ENCODE results near the gene ACTL7B.

ACTL7B gene

DNA sequence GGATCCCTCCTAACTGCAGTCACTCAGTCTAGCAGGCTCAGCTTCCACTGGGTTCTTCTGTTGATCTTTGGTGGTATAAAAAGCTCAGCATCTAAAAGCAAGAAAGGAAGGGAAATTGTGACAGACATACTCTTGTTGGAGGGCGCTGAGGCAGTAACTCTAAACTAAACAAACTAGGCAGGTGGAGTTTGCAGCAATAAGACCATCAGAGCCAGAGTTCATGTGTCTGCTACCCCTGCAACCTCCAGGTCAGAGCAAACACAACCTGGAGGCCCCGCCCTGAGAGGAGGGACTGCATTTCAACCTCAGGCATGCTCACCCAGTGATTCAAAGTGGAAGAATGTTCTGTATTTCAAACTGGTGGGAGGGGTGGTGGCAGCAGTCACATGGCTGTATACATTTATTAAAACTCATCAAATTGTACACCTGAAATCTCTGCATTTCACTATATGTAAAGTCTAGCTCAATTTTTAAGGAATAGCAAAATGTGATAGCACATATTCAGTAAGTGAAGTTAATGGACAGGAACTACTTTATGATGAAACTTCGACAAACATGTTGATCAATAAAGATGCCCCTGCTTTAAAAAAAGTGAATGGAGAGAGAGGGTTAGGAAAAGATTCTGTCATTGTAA is 13.4 kb upstream of the ACTL7B start:
- no peak overlapping the region for H3K9ac ChIP-seq
- no peaks in the 10 kb centered on the region for H3K4me1 ChIP-seq
- H3K79me2 ChIP-seq: no peaks in the 10 kb centered on the region
- H2AFZ ChIP-seq: no peak overlapping the region
- no peaks in the 10 kb centered on the region for H3K9me3 ChIP-seq (ENCODE audit: control insufficient read depth, low read length)
- no peaks in the 10 kb centered on the region for H3K36me3 ChIP-seq (ENCODE audit: control insufficient read depth, insufficient read depth, low read length)
- H3K27ac ChIP-seq: no peak overlapping the region
- H3K4me2 ChIP-seq (ENCODE audit: low read length): no peak overlapping the region
- no peaks in the 10 kb centered on the region for H3K27me3 ChIP-seq (ENCODE audit: control insufficient read depth, insufficient read depth, low read length)
- TF ChIP-seq, protein P1, sequence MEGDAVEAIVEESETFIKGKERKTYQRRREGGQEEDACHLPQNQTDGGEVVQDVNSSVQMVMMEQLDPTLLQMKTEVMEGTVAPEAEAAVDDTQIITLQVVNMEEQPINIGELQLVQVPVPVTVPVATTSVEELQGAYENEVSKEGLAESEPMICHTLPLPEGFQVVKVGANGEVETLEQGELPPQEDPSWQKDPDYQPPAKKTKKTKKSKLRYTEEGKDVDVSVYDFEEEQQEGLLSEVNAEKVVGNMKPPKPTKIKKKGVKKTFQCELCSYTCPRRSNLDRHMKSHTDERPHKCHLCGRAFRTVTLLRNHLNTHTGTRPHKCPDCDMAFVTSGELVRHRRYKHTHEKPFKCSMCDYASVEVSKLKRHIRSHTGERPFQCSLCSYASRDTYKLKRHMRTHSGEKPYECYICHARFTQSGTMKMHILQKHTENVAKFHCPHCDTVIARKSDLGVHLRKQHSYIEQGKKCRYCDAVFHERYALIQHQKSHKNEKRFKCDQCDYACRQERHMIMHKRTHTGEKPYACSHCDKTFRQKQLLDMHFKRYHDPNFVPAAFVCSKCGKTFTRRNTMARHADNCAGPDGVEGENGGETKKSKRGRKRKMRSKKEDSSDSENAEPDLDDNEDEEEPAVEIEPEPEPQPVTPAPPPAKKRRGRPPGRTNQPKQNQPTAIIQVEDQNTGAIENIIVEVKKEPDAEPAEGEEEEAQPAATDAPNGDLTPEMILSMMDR (IDR thresholded peaks at IDR 0.05): no peak
- H3K4me3 ChIP-seq (ENCODE audit: low read depth, low read length): no peak overlapping the region

DNA sequence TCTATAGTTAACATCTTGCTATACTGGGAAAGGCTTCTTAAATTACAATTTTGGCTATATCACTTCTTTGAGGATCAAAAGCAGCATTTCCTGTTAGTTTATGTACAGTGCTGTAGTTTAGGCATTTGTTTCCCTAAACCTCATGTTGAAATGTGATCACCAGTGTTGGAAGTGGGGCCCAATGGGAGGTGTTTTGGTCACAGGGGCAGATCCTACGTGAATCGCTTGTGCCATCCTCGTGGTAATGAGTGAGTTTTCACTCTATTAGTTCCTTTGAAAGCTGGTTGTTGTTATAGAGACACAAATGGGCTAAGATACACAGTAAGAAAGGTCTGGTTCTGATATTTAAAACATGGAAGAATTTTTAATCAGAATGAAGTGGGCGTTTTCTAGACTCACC is 12.0 kb upstream of the ACTL7B start:
- no peak overlapping the region for H3K9ac ChIP-seq
- H3K4me3 ChIP-seq (ENCODE audit: low read depth, low read length): no peak overlapping the region
- no peaks in the 10 kb centered on the region for H3K9me3 ChIP-seq (ENCODE audit: control insufficient read depth, low read length)
- H3K4me1 ChIP-seq: no peaks in the 10 kb centered on the region
- H2AFZ ChIP-seq: no peak overlapping the region
- H3K27me3 ChIP-seq (ENCODE audit: control insufficient read depth, insufficient read depth, low read length): no peaks in the 10 kb centered on the region
- TF ChIP-seq, protein P1 (IDR thresholded peaks at IDR 0.05): no peak
- no peaks in the 10 kb centered on the region for H3K79me2 ChIP-seq
- no peak overlapping the region for H3K27ac ChIP-seq
- H3K36me3 ChIP-seq (ENCODE audit: control insufficient read depth, insufficient read depth, low read length): no peaks in the 10 kb centered on the region
- no peak overlapping the region for H3K4me2 ChIP-seq (ENCODE audit: low read length)

DNA sequence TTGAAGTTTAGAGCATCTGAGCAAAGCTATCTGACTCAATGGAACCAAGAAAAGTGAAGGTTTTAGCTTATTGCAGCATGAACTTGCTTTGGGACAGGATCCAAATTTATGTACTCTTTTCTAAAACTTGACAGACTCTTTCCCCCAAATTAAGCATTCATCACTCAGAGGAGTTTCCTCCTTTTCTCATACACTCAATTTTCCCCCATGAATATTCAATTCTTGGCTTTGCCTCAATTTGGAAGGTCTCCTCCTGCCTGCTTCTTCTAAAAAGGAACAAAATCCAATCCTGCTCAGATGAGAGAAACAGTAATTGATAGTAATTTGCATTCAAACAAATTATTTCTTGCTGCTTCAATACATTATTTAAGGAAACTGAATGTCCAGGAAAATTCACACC is 11.3 kb upstream of the ACTL7B start:
- Histone ChIP-seq H3K4me1 (no peaks in the 10 kb centered on the region), H3K4me3 (ENCODE audit: low read depth, low read length) (no peak overlapping the region), H3K9ac (no peak overlapping the region), H2AFZ (no peak overlapping the region), H3K27me3 (ENCODE audit: control insufficient read depth, insufficient read depth, low read length) (no peaks in the 10 kb centered on the region), H3K79me2 (no peaks in the 10 kb centered on the region), H3K27ac (no peak overlapping the region), H3K36me3 (ENCODE audit: control insufficient read depth, insufficient read depth, low read length) (no peaks in the 10 kb centered on the region), H3K9me3 (ENCODE audit: control insufficient read depth, low read length) (no peaks in the 10 kb centered on the region), H3K4me2 (ENCODE audit: low read length) (no peak overlapping the region)
- TF ChIP-seq, protein P1 (IDR thresholded peaks at IDR 0.05): no peak

DNA sequence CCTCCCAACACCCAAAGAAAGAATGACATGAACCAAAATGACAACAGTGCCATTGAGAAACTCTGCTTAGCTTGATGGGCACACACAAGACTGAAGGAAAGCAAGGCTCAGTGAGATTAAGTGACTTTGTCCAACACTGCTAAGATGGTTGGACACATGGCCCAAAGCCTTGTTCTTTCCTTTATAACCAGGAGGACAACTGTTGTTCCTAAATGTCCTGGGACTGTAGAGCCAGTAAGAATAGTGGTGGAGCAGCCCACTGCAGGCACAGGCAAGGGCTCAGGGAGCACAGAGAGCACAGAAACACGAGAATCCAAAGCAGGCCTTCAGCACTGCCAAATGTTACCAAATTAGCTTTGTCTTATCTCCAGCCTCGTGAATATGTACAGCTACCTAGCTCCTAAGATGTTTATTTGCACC is 10.2 kb upstream of the ACTL7B start:
- Histone ChIP-seq H2AFZ (no peak overlapping the region), H3K9ac (no peak overlapping the region), H3K4me2 (ENCODE audit: low read length) (no peak overlapping the region), H3K36me3 (ENCODE audit: control insufficient read depth, insufficient read depth, low read length) (no peaks in the 10 kb centered on the region), H3K9me3 (ENCODE audit: control insufficient read depth, low read length) (no peaks in the 10 kb centered on the region), H3K27me3 (ENCODE audit: control insufficient read depth, insufficient read depth, low read length) (no peaks in the 10 kb centered on the region), H3K4me3 (ENCODE audit: low read depth, low read length) (no peak overlapping the region), H3K4me1 (no peaks in the 10 kb centered on the region), H3K79me2 (no peaks in the 10 kb centered on the region), H3K27ac (no peak overlapping the region)
- TF ChIP-seq, protein P1 (IDR thresholded peaks at IDR 0.05): no peak

DNA sequence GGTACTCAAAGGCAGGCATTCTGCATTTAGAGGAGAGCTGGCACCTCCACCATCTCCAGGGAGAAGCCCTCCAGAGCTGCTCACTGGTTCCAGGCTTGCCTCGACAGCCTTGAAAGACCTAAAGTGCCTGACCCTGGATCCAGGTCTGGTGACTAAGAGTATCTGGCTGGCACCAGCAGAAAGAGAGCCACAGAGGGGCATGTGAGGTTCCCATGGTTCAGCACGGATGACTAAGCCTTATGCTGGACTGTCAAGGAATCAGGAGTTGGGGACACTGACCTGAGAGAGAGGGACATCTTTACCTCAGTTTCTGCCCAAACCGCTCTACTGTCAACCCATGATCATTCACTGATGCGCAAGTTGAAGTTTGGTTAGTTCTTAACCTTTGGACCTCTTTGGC is 9.3 kb upstream of the ACTL7B start:
- no peak overlapping the region for H3K4me2 ChIP-seq (ENCODE audit: low read length)
- no peak overlapping the region for H3K4me3 ChIP-seq (ENCODE audit: low read depth, low read length)

More for the DNA sequence above, 9.3 kb upstream of the ACTL7B start:
- no peaks in the 10 kb centered on the region for H3K27me3 ChIP-seq (ENCODE audit: control insufficient read depth, insufficient read depth, low read length)
- H3K4me1 ChIP-seq: no peaks in the 10 kb centered on the region
- TF ChIP-seq, protein P1 (IDR thresholded peaks at IDR 0.05): no peak
- no peak overlapping the region for H2AFZ ChIP-seq
- H3K36me3 ChIP-seq (ENCODE audit: control insufficient read depth, insufficient read depth, low read length): no peaks in the 10 kb centered on the region
- H3K27ac ChIP-seq: no peak overlapping the region
- no peaks in the 10 kb centered on the region for H3K9me3 ChIP-seq (ENCODE audit: control insufficient read depth, low read length)
- no peaks in the 10 kb centered on the region for H3K79me2 ChIP-seq
- H3K9ac ChIP-seq: no peak overlapping the region

Data from parathyroid adenoma (tissue), 2 donors.